HepG2 (cell line): Measurements from ENCODE around the gene PATZ1. TPM values are rescaled to one million over a fixed set of nuclear protein-coding genes. Genes with fewer than 3 reads are reported as not detected.

ENCODE experiments used
- HES4 ChIP-seq: sonication (generic); formaldehyde crosslinking; IDR thresholded peaks from 2 replicates; pipeline ENCODE4 v1.9.0; 2021; ENCODE audit warnings: mild to moderate bottlenecking, missing genetic modification reagents, borderline replicate concordance
- HOXA5 ChIP-seq: sonication (generic); formaldehyde crosslinking; IDR thresholded peaks from 2 replicates; pipeline ENCODE4 v1.4.0; 2020; ENCODE audit warnings: missing genetic modification reagents
- NFKBIZ ChIP-seq: IDR thresholded peaks from 2 replicates; pipeline ENCODE4 v1.6.1; 2018; ENCODE audit warnings: missing genetic modification reagents, missing compliant biosample characterization
- PAF1 ChIP-seq: IDR thresholded peaks from 2 replicates; pipeline ENCODE4 v1.6.1; 2016; ENCODE audit warnings: missing genetic modification reagents, missing compliant biosample characterization
- PHF21A ChIP-seq: sonication (generic); formaldehyde crosslinking; IDR thresholded peaks from 2 replicates; pipeline ENCODE4 v1.5.0; 2020; ENCODE audit warnings: mild to moderate bottlenecking, missing genetic modification reagents
- PHF8 ChIP-seq: sonication (generic); formaldehyde crosslinking; IDR thresholded peaks from 2 replicates; pipeline ENCODE4 v1.5.0; 2020; ENCODE audit warnings: missing genetic modification reagents
- PRDM10 ChIP-seq: sonication (generic); formaldehyde crosslinking; IDR thresholded peaks from 2 replicates; pipeline ENCODE4 v1.4.0; 2020; ENCODE audit warnings: low read depth, missing genetic modification reagents
- RCOR2 ChIP-seq: IDR thresholded peaks from 2 replicates; pipeline ENCODE4 v1.6.1; 2016; ENCODE audit warnings: missing biosample characterization, missing genetic modification reagents
- ZC3H13 ChIP-seq: sonication (generic); formaldehyde crosslinking; IDR thresholded peaks from 2 replicates; pipeline ENCODE4 v1.8.1; 2023; ENCODE audit warnings: mild to moderate bottlenecking, missing genetic modification reagents, moderate library complexity
- ZFP36L2 ChIP-seq: sonication (generic); formaldehyde crosslinking; IDR thresholded peaks from 2 replicates; pipeline ENCODE4 v1.4.0; 2020; ENCODE audit warnings: missing genetic modification reagents
- ZNF142 ChIP-seq: sonication (generic); formaldehyde crosslinking; IDR thresholded peaks from 2 replicates; pipeline ENCODE4 v1.4.0; 2020; ENCODE audit warnings: missing genetic modification reagents
- ZNF34 ChIP-seq: sonication (generic); formaldehyde crosslinking; IDR thresholded peaks from 2 replicates; pipeline ENCODE4 v1.4.0; 2020; ENCODE audit warnings: mild to moderate bottlenecking, missing genetic modification reagents, borderline replicate concordance
- ZNF430 ChIP-seq: sonication (generic); formaldehyde crosslinking; IDR thresholded peaks from 2 replicates; pipeline ENCODE4 v1.9.0; 2021; ENCODE audit warnings: mild to moderate bottlenecking, missing genetic modification reagents
- ZNF446 ChIP-seq: sonication (generic); formaldehyde crosslinking; IDR thresholded peaks from 2 replicates; pipeline ENCODE4 v1.5.0; 2020; ENCODE audit warnings: mild to moderate bottlenecking, missing genetic modification reagents
- ZNF75D ChIP-seq: sonication (generic); formaldehyde crosslinking; IDR thresholded peaks from 2 replicates; pipeline ENCODE4 v1.8.1; 2023; ENCODE audit warnings: missing genetic modification reagents, mild to moderate bottlenecking, borderline replicate concordance
- ZNF891 ChIP-seq: sonication (generic); formaldehyde crosslinking; IDR thresholded peaks from 2 replicates; pipeline ENCODE4 v1.5.0; 2020; ENCODE audit warnings: mild to moderate bottlenecking, missing genetic modification reagents
- polyA plus RNA-seq, 8 experiments: library from polyadenylated mRNA; depleted of rRNA in 3 of 8; stranded (reverse) in 7 of 8; unstranded in 1 of 8; fragments of >200 nt; fragmentation: Illumina TruSeq in 4 of 8; extraction: Trizol in 4 of 8; gene quantifications; 2 replicates each; pipeline versions ENCODE4 v1.2.1 to v1.2.3, GENCODE V29; 2011 to 2016; ENCODE audit warnings: low read depth in 4 of 8, missing spikeins in 1 of 8, mixed read lengths in 1 of 8; ENCODE audit not compliant: insufficient read depth in 1 of 8
- total RNA-seq, 5 experiments: library from RNA; depleted of rRNA; stranded (reverse); fragments of >200 nt; fragmentation: Illumina TruSeq; extraction: Trizol; gene quantifications; 2 replicates each; pipeline ENCODE4 v1.2.3, GENCODE V29; 2016; ENCODE audit warnings: low read depth in 1 of 5
- TF ChIP-seq, protein P1 (sequence below): sonication (generic); formaldehyde crosslinking; IDR thresholded peaks from 2 replicates; pipeline ENCODE4 v1.8.0; 2022; ENCODE audit warnings: mild to moderate bottlenecking, missing genetic modification reagents
- TF ChIP-seq, protein P2 (sequence below): sonication (generic); formaldehyde crosslinking; IDR thresholded peaks from 2 replicates; pipeline ENCODE4 v1.4.0; 2020; ENCODE audit warnings: missing genetic modification reagents, mild to moderate bottlenecking, borderline replicate concordance

The PATZ1 gene
- total and polyA plus RNA-seq, 2 of the 13 experiments (the other 11 are each of a cell fraction or from before 2014, with no cell fraction given): 24.9 to 30.5 TPM

DNA sequence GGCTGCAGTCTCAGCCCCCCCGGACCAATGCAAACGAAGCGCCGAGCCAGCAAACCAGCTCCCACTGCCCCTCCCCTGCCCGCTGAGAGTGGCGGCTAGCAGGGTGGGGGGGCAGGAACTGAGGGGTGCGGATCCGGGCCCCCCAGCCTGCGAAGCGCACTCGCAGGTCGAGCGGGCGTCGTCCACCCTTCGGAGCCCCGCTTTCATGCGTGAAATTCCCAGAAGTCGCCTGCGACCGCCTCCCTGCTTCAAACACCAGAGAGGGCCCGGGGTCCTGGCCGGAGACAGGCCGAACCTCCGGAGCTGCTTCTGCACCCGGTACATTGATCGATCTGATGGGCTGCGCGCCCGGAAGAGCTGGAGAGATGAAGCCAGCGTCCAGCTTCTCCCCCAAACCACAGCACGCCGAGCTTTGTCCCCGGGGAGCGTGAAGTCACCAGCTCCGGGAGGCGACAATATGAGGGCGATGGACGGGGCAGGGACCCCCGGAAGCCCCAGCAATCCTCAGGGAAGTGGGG, 646 bp upstream of the PATZ1 start (continued):
- TF ChIP-seq, protein P1, sequence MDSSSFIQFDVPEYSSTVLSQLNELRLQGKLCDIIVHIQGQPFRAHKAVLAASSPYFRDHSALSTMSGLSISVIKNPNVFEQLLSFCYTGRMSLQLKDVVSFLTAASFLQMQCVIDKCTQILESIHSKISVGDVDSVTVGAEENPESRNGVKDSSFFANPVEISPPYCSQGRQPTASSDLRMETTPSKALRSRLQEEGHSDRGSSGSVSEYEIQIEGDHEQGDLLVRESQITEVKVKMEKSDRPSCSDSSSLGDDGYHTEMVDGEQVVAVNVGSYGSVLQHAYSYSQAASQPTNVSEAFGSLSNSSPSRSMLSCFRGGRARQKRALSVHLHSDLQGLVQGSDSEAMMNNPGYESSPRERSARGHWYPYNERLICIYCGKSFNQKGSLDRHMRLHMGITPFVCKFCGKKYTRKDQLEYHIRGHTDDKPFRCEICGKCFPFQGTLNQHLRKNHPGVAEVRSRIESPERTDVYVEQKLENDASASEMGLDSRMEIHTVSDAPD (CRISPR knock-in tag): 0 out of 2 replicates have a peak, but pooled peaks have one; percentile 31
- TF ChIP-seq PAF1 (CRISPR knock-in tag) (no peak), ZNF75D (CRISPR knock-in tag) (no peak), RCOR2 (CRISPR knock-in tag) (no peak), ZNF446 (CRISPR knock-in tag) (peak; percentile 36; the same call in 1 of the 2 replicates), ZNF142 (CRISPR knock-in tag) (no peak), HES4 (CRISPR knock-in tag) (peak; percentile 19; the same call in 1 of the 2 replicates), ZNF891 (CRISPR knock-in tag) (no peak), PHF21A (CRISPR knock-in tag) (peak; percentile 59; the same call in 1 of the 2 replicates), HOXA5 (CRISPR knock-in tag) (peak; percentile 22; the same call in 1 of the 2 replicates), NFKBIZ (CRISPR knock-in tag) (0 out of 2 replicates have a peak, but pooled peaks have one; percentile 4), ZNF34 (CRISPR knock-in tag) (no peak), ZNF430 (CRISPR knock-in tag) (no peak), ZC3H13 (CRISPR knock-in tag) (peak; percentile 24; the same call in 1 of the 2 replicates), PHF8 (peak; percentile 70), ZFP36L2 (CRISPR knock-in tag) (no peak), PRDM10 (CRISPR knock-in tag) (no peak)
- TF ChIP-seq, protein P2, sequence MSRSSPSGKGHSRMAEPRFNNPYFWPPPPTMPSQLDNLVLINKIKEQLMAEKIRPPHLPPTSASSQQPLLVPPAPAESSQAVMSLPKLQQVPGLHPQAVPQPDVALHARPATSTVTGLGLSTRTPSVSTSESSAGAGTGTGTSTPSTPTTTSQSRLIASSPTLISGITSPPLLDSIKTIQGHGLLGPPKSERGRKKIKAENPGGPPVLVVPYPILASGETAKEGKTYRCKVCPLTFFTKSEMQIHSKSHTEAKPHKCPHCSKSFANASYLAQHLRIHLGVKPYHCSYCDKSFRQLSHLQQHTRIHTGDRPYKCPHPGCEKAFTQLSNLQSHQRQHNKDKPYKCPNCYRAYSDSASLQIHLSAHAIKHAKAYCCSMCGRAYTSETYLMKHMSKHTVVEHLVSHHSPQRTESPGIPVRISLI (CRISPR knock-in tag): 0 out of 2 replicates have a peak, but pooled peaks have one; percentile 4
